Sigmoid colon (tissue), 7 donors: Measurements from ENCODE around the gene PXMP2. TPM values are rescaled to one million over a fixed set of nuclear protein-coding genes. Genes with fewer than 3 reads are reported as not detected.

ENCODE experiments used
- DNase-seq: peaks from one replicate; pipeline ENCODE4 v3.0.0-alpha.2; 2019
- H3K27ac ChIP-seq, 4 donors: fragments of 200-600 bp; sonication (generic); one replicate each; pipeline ENCODE4 v1.5.1; 2016 to 2019; ENCODE audit warnings: mild to moderate bottlenecking in 1 of 4
- H3K27me3 ChIP-seq, 3 donors: fragments of 200-600 bp; sonication (generic); one replicate each; pipeline ENCODE4 v1.5.1; 2019; ENCODE audit warnings: mild to moderate bottlenecking in 1 of 3
- H3K36me3 ChIP-seq, 4 donors: fragments of 200-600 bp; sonication (generic); one replicate each; pipeline ENCODE4 v1.5.1; 2016 to 2019
- H3K4me1 ChIP-seq, 4 donors: fragments of 200-600 bp; sonication (generic); one replicate each; pipeline ENCODE4 v1.5.1; 2017 to 2019
- H3K4me3 ChIP-seq, 4 donors: fragments of 200-600 bp; sonication (generic); one replicate each; pipeline ENCODE4 v1.5.1; 2017 to 2019; ENCODE audit warnings: mild to moderate bottlenecking in 2 of 4, moderate library complexity in 1 of 4
- H3K9me3 ChIP-seq, 4 donors: fragments of 200-600 bp in 3 of 4; sonication (generic) in 3 of 4; one replicate each; pipeline versions ENCODE4 v1.5.1 to v1.6.1; 2013 to 2019
- EP300 ChIP-seq, 4 donors: sonication (generic); formaldehyde crosslinking; IDR thresholded peaks; one replicate each; pipeline ENCODE4 v1.6.1; 2017; ENCODE audit warnings: antibody characterized with exemption in 4 of 4
- POLR2A ChIP-seq, 2 donors: fragments of 450-650 bp; IDR thresholded peaks; one replicate each; pipeline ENCODE4 v1.6.1; 2016; ENCODE audit warnings: antibody characterized with exemption in 2 of 2, mild to moderate bottlenecking in 2 of 2, moderate library complexity in 2 of 2
- POLR2AphosphoS5 ChIP-seq, 4 donors: sonication (generic); formaldehyde crosslinking; IDR thresholded peaks; one replicate each; pipeline ENCODE4 v1.6.1; 2017; ENCODE audit warnings: antibody characterized with exemption in 4 of 4
- WGBS, 2 donors: extraction: QIAGEN DNeasy Blood & Tissue Kit; methylation state at CpG; one replicate each; pipeline ENCODE4 v1.1.7; 2013; 5-methylcytosine and 5-hydroxymethylcytosine counted together
- intact Hi-C: fragments of 100-400 bp; cut with DNase I; formaldehyde crosslinking; loops from one replicate; pipeline ENCODE4 v1.15.1; 2023
- polyA plus RNA-seq, 3 donors: library from polyadenylated mRNA; stranded (reverse); fragments of 200-250 nt; gene quantifications; one replicate each; pipeline ENCODE4 v1.2.3, GENCODE V29; 2013
- total RNA-seq, 4 donors: library from RNA; depleted of rRNA; stranded (reverse); fragments of >200 nt; gene quantifications; one replicate each; pipeline ENCODE4 v1.1.0, GENCODE V29; 2016
- TF ChIP-seq, protein P1 (sequence below), 4 experiments: fragments of 450-650 bp in 3 of 4; fragments of 200-600 bp in 1 of 4; IDR thresholded peaks; one replicate each; pipeline ENCODE4 v1.5.1; 2016 to 2019; ENCODE audit warnings: antibody characterized with exemption in 4 of 4, mild to moderate bottlenecking in 3 of 4, moderate library complexity in 2 of 4
- donor health status: healthy with polysubstance abuse.
- donor health status: Bipolar disorder and iron deficiency.
- donor health status: healthy.

Gene PXMP2
- total and polyA plus RNA-seq, 7 donors, result 19.4 to 127 (median 43.4) TPM

DNA sequence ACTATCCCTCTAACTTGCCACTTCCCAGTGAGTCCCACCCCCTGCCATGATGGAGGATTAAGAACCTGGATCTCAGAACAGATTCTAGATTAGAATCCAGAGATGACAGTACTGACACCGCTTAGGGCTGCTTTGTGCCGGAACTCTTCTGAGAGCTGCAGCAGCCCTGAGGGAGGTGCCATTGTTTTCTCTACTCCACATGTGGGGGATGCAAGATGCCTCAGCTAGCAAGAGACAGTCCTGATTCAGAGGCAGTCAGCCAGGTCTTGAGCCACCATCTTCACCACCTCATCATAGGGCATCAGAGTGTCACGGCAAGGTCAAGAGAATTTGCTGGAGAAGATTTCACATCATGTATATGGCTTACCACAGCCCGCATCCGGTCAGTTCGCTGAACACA lies 19.9 kb downstream of the PXMP2 start:
- 96 to 97% methylated on average over 6 of the region's 6 CpGs for WGBS, 2 donors
- intact Hi-C loops, result no loop called here
- no peaks in the 10 kb centered on the region for H3K27me3 ChIP-seq

DNA sequence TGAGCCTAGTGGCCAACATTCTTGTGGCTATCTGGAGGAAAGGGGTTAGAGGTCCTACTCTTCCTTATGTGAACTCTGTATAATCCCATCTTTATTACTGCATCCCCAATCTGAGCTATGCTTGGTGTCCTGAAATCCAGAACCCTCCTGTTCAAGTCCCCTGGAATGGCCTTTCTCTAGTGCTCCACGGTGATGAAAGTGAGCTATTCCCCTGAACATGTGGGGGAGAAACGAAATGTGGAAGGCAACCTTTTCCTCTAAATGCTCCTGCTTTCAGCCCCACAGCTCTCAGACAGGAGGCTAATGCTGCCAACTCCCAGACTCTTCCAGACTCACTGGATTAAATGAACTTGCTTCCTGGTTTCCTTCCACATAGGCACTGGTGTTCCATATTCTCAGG lies 20.8 kb downstream of the PXMP2 start:
- no peak for DNase-seq
- H3K27me3 ChIP-seq, result no peaks in the 10 kb centered on the region
- no peak overlapping the region for H3K27ac ChIP-seq
- H3K4me3 ChIP-seq, result no peak overlapping the region
- 71 to 89% methylated on average over 2 of the region's 2 CpGs for WGBS, 2 donors
- H3K4me1 ChIP-seq, result peaks cover 0 to 24% (median 20%) of the 10 kb centered on the region in 4 donors
- TF ChIP-seq POLR2AphosphoS5 (IDR thresholded peaks at IDR 0.05) (no peak), POLR2A (IDR thresholded peaks at IDR 0.05) (no peak), EP300 (IDR thresholded peaks at IDR 0.05) (no peak)
- TF ChIP-seq, protein P1, sequence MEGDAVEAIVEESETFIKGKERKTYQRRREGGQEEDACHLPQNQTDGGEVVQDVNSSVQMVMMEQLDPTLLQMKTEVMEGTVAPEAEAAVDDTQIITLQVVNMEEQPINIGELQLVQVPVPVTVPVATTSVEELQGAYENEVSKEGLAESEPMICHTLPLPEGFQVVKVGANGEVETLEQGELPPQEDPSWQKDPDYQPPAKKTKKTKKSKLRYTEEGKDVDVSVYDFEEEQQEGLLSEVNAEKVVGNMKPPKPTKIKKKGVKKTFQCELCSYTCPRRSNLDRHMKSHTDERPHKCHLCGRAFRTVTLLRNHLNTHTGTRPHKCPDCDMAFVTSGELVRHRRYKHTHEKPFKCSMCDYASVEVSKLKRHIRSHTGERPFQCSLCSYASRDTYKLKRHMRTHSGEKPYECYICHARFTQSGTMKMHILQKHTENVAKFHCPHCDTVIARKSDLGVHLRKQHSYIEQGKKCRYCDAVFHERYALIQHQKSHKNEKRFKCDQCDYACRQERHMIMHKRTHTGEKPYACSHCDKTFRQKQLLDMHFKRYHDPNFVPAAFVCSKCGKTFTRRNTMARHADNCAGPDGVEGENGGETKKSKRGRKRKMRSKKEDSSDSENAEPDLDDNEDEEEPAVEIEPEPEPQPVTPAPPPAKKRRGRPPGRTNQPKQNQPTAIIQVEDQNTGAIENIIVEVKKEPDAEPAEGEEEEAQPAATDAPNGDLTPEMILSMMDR (IDR thresholded peaks at IDR 0.05), result no peak
- no peaks in the 10 kb centered on the region for H3K9me3 ChIP-seq
- peaks cover 0 to 17% (median 0%) of the 10 kb centered on the region in 4 donors for H3K36me3 ChIP-seq
- intact Hi-C loops, result no loop called here

More for the DNA sequence above, 19.9 kb downstream of the PXMP2 start:
- Histone ChIP-seq H3K4me1 (peaks cover 0 to 20% (median 18%) of the 10 kb centered on the region in 4 donors), H3K27ac (no peak overlapping the region), H3K4me3 (no peak overlapping the region), H3K9me3 (no peaks in the 10 kb centered on the region), H3K36me3 (peaks cover 0 to 22% (median 0%) of the 10 kb centered on the region in 4 donors)
- TF ChIP-seq, protein P1 (IDR thresholded peaks at IDR 0.05), result no peak
- no peak for TF ChIP-seq EP300 (IDR thresholded peaks at IDR 0.05)
- no peak for TF ChIP-seq POLR2AphosphoS5 (IDR thresholded peaks at IDR 0.05)
- TF ChIP-seq POLR2A (IDR thresholded peaks at IDR 0.05), result no peak
- DNase-seq, result no peak

DNA sequence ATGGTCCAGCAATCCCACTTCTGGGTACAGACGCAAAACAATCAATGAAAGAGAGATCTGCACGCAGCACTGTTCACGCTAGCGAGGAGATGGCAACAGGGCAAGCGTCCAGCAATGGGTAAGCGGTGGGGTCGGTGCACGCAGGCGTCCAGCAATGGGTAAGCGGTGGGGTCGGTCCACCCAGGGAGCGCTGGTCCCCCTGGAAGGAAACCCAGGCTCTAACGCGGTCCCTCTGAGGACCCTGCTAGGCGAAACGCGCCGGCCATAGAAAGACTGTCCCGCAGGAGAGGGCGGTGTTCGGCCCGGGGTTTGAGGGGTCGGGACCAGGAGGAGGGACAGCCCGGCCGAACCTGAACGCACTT lies 22.6 kb downstream of the PXMP2 start:
- WGBS, 2 donors, result 1 to 2% methylated on average over 26 of the region's 26 CpGs
- Histone ChIP-seq H3K4me3 (peak overlapping the region; percentile 70 to 97 (median 94)), H3K27me3 (no peaks in the 10 kb centered on the region), H3K4me1 (peaks cover 0 to 24% (median 20%) of the 10 kb centered on the region in 4 donors), H3K27ac (peak overlapping the region; percentile 73 to 86 (median 83)), H3K36me3 (peaks cover 0 to 4% (median 0%) of the 10 kb centered on the region in 4 donors), H3K9me3 (no peaks in the 10 kb centered on the region)
- intact Hi-C loops, result loop anchor here (1.0 kb wide), 1 partner anchor 23 kb away; the partner anchor contains the start of genes POLE and PXMP2
- no peak for TF ChIP-seq POLR2A (IDR thresholded peaks at IDR 0.05)
- no peak for TF ChIP-seq POLR2AphosphoS5 (IDR thresholded peaks at IDR 0.05)
- no peak for TF ChIP-seq EP300 (IDR thresholded peaks at IDR 0.05)
- TF ChIP-seq, protein P1 (IDR thresholded peaks at IDR 0.05), result no peak
- DNase-seq, result no peak

DNA sequence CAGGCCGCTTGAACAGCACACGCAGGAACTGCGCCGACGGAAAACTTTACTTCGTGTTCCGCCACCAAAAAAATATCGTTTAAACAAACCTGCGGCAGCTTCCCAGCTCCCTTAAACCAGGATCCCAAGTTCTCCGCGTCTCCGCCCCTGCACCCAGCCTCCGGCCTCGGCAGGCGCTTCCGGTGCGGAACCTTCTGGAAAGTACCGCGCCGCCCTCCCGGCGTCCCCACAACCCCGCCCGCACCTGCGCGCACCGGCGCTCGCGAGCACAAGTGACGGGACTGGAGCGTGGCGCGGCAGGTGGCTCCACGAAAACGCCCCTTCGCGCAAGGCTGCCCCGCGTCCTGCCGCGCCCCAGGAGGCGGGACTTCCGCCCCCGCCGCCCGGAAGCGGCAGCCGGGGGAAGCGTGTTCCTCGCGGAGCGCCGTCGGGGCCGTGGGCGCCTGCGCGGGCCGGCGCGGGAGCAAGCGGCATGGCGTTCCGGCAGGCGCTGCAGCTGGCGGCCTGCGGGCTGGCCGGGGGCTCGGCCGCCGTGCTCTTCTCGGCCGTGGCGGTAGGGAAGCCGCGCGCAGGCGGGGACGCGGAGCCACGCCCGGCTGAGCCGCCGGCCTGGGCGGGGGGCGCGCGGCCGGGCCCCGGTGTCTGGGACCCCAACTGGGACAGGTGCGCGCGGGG lies 23.2 kb downstream of the PXMP2 start, which contains the start of gene PGAM5:
Gene PGAM5, plus strand, starts transcription at position 438 of the 675 bp plus-strand sequence. Its CDS starts 35 bp downstream, at position 473.
- WGBS, 2 donors, result 0 to 1% methylated on average over 94 of the region's 94 CpGs
- peaks cover 0 to 6% (median 0%) of the 10 kb centered on the region in 4 donors for H3K36me3 ChIP-seq
- H3K4me3 ChIP-seq, result peak within 1 kb of the TSS; percentile 70 to 97 (median 94)
- no peaks in the 10 kb centered on the region for H3K27me3 ChIP-seq
- intact Hi-C loops, result loop anchor here (1.0 kb wide), 1 partner anchor 23 kb away; the partner anchor contains the start of genes POLE and PXMP2
- H3K4me1 ChIP-seq, result peaks cover 0 to 24% (median 20%) of the 10 kb centered on the region in 4 donors
- peak; percentile 85 for DNase-seq
- no peaks in the 10 kb centered on the region for H3K9me3 ChIP-seq
- no peak for TF ChIP-seq EP300 (IDR thresholded peaks at IDR 0.05)
- TF ChIP-seq, protein P1 (IDR thresholded peaks at IDR 0.05), result no peak
- TF ChIP-seq POLR2A (IDR thresholded peaks at IDR 0.05), result peak in 1 of 2 donors; percentile 22
- peak; percentile 20 to 85 (median 72) for TF ChIP-seq POLR2AphosphoS5 (IDR thresholded peaks at IDR 0.05)
- H3K27ac ChIP-seq, result peak within 1 kb of the TSS; percentile 73 to 86 (median 83)
